ENCODE data around the gene NSRP1.
A peak's percentile ranks its signal among the peaks of the same experiment; 100 is the strongest.
"Not testable (repeated sequence)": the region's sequence is repeated elsewhere in the genome, so short reads cannot be mapped to it uniquely, and the experiment has no call there.

The NSRP1 gene, protein sequence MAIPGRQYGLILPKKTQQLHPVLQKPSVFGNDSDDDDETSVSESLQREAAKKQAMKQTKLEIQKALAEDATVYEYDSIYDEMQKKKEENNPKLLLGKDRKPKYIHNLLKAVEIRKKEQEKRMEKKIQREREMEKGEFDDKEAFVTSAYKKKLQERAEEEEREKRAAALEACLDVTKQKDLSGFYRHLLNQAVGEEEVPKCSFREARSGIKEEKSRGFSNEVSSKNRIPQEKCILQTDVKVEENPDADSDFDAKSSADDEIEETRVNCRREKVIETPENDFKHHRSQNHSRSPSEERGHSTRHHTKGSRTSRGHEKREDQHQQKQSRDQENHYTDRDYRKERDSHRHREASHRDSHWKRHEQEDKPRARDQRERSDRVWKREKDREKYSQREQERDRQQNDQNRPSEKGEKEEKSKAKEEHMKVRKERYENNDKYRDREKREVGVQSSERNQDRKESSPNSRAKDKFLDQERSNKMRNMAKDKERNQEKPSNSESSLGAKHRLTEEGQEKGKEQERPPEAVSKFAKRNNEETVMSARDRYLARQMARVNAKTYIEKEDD

DNA sequence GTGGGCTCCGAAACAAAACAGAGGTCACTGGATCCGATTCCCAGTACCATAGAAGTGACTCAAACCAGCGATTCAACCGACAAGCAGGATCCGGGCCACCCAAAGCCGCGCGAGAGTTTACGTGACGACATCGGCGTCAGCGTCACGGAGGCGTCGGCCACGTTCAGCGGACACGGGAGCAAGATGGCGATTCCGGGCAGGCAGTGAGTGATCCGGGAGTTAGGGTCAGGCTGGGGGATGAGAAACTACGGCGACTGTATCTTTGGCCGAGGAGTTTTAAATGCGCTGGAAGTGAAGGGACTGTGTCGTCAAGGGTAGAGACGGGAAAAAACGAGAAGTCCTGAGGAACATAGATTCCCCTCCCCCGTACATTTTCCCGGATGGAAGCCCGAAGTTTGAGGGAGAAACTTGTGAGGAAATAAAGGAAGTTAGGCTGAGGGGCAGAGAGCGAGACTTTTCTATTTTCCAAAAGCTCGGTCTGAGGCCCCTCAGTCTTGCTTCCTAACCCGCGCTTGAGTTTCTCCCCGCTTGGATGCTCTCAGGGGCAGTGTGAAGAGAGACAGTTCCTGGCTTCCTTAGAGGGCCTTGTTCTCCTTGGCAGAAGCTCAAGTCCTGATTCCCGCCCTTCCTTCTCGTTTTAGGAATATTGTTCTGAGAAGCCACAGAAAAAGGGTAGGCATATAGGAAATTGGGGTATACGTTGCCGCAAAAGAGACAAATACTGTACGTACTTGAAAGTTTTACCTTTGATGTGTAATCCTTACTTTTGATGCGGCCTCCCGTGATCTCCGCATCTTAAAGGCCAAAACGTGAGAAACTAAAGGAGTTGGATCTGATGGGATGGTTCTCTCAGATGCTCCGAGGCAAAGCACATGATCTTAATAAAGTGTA lies at the start of gene NSRP1:
Gene NSRP1, plus strand, starts transcription at position 156 of the 891 bp plus-strand sequence. Its CDS starts 28 bp downstream, at position 184.
- intact Hi-C loops (cut with DNase I): no loop called here
- peak; percentile 87 to 98 (median 94) for DNase-seq

DNA sequence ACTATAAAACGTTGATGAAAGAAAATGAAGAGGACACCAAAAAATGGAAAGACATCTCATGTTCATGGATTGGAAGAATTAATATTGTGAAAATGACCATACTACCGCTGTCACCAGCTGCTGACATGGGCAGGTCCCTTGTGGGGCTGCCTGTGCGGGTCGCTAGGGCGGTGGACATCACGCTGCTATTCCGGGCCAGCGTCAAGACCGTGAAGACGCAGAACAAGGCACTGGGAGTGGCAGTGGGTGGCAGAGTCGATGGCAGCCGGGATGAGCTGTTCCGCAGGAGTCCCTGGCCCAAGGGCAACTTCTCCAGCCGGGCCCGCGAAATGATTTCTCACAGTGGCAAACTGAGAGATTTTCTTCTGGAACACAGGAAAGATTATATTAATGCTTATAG lies 48.2 kb upstream of the NSRP1 start:
- peak in 1 of 10 donors; percentile 80 for DNase-seq
- intact Hi-C loops (cut with DNase I): no loop called here

DNA sequence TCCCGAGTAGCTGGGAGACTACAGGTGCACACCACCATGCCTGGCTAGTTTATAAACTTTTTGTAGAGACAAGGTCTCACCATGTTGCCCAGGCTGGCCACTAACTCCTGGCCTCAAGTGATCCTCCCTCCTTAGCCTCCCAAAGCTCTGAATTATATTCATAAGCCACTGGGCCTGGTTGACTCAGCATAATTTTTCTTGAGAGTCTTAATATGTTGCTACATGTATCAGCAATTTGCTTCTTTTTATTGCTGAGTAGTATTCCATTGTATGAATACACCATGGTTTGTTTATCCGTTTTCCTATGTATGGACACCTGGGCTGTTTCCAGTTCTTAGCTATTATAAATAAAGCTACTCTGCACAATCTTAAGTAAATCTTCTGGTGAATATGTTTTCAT lies 42.4 kb upstream of the NSRP1 start:
- intact Hi-C loops (cut with DNase I): no loop called here

DNA sequence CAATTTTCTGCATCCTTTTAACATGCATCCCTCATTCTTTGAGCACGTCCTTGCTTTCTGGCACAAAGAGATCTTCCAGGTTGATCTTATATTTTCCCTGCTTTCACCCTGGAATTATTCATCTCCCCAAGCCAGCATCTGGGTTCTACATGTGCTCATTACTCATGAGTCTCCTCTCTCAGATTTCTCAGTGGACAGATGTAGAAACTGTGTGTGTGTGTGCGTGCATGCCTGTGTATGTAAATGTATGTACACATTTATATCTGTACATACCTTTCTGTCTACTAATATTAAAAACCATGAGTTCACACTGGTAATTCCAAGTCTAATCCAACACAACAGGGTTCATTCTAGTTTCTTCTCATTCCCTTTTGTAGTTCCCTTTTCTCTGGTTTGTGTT lies 41.9 kb upstream of the NSRP1 start:
- intact Hi-C loops (cut with DNase I): no loop called here
- no peak for DNase-seq

More for the DNA sequence above, 42.4 kb upstream of the NSRP1 start:
- no peak for DNase-seq

DNA sequence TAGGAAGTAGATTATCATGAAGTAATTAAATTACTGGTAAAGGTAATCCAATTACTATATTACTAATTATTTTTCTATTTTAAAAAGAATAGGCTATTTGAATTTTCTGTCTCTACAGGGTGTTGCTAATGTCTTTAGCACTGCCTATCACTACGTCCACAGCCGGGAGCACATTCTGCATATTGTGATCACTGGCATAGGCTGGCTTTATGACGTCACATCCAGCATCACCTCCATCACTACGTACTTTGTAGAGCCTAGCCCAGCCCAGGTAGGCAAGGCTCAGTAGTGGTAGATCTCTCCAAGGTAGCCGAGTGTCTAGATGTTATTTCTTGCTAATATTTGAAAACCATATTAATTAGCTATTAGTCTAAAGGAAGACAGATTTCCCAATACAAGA lies 33.8 kb upstream of the NSRP1 start:
- DNase-seq: no peak
- intact Hi-C loops (cut with DNase I): no loop called here

DNA sequence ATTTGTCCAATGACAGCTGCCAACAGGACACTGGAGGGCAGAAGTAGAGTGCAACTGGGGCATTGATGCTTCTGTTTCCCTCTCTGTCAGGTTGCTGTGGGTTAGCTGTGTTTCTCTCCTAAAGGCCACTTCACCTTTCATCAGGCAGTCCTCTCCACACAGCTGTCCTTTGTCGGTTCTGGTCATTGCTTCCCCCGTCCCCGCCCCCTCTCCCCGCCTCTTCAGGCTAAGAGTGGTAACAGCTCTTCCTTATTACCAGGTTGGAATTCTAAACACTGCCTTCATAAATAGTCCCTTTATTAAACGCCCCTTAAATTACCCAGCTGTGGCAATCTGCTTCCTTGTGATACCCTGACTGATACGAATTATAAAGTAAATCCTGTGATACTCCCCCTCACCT lies 31.8 kb upstream of the NSRP1 start:
- intact Hi-C loops (cut with DNase I): no loop called here
- no peak for DNase-seq

DNA sequence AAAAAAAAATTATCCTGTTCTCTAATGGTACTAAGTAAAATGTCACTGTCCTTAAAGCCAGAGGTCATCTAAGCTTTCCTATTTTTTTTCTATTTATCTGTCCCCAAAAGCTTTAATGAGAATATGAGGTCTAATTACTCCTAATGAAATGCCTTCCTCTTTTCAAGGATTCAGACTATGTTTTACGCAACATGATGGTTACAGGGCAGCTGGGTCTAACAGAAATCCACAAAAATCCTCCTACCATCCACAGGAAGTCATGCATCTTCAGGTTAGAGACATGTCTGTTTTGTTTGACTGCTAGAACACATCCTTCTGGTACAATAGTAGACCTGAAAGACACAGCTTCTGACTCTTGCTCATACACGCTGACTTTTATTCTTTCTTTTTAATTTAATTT lies 29.7 kb upstream of the NSRP1 start:
- intact Hi-C loops (cut with DNase I): no loop called here
- no peak for DNase-seq

DNA sequence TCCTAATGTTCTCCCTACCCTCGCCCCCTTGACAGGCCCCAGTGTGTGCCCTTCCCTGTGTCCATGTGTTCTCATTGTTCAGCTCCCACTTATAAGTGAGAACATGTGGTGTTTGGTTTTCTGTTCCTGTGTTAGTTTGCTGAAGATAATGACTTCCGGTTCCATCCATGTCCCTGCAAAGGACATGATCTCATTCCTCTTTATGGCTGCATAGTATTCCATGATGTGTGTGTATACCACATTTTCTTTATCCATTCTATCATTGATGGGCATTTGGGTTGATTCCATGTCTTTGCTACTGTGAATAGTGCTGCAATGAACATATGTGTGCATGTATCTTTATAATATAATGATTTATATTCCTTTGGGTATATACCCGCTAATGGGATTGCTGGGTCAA lies 29.2 kb upstream of the NSRP1 start:
- DNase-seq; intact Hi-C loops (cut with DNase I): not testable (repeated sequence)

DNA sequence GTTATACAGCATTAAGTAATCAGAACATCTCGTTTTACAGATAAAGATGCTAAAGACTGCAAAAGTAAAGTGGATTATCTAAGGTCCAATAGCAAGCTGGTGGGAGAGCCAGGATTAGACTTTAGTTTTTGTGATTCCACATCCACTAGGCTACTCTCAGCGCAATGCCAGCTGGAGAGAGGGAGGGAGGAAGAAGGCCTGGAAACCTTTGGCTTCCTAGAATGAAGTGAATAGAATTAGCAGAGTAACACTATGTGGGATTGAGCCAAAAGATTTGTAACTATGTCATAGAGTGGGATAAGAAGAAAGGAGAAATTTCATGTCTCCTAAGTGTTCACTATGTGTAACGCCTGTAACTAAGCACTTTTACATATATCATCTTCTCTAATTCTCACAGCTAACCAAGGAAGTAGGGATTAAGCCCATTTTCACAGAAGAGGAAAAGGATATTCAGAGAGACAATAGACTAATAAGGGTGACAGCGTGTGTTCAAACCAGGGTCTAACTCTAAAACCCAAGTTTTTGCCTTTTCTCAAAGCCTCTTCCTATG lies 25.4 kb upstream of the NSRP1 start:
- DNase-seq: no peak
- intact Hi-C loops (cut with DNase I): loop anchor here (5.0 kb wide), 3 partner anchors 64 to 284 kb away; partner anchors contain the start of gene SSH2

DNA sequence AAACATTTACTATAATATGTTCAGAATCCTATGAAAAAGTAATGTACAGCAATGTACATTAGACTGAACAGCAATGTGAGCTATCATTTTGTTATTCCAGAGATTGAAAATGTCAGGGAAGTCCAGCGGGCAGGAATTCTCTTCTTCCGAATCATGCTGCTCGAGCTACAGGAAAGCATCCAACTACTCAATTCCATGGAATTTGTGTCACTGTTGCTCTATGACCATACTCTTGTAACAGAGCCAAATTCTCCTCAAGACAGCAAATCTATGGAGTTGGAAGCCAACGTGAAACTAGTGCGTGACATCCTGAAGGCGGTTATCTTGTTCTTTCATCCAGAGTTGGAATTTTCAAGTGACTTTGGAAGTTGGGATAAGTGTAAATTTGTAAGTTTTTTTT lies 24.8 kb upstream of the NSRP1 start:
- intact Hi-C loops (cut with DNase I): loop anchor here (5.0 kb wide), 3 partner anchors 64 to 284 kb away; partner anchors contain the start of gene SSH2
- DNase-seq: no peak

DNA sequence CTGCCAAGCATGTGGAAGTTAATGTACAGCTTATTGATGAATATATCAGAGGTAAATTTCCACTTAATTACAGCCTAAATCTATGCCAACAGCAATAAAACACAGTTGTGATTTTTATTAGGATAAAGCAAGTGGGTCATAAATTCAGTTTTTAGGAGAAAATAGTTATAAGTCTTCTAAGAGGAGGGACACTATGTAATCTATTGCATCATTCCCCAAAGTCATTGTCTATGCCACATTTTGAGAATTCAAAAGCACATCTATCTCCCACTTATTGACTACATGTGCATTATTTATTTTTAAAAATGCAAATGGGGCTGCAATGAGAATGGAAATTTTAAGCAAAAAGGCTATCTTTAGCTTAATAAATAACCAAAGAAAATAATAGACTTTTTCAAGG lies 23.7 kb upstream of the NSRP1 start:
- intact Hi-C loops (cut with DNase I): loop anchor here (5.0 kb wide), 3 partner anchors 66 to 286 kb away; partner anchors contain the start of gene SSH2
- DNase-seq: no peak

DNA sequence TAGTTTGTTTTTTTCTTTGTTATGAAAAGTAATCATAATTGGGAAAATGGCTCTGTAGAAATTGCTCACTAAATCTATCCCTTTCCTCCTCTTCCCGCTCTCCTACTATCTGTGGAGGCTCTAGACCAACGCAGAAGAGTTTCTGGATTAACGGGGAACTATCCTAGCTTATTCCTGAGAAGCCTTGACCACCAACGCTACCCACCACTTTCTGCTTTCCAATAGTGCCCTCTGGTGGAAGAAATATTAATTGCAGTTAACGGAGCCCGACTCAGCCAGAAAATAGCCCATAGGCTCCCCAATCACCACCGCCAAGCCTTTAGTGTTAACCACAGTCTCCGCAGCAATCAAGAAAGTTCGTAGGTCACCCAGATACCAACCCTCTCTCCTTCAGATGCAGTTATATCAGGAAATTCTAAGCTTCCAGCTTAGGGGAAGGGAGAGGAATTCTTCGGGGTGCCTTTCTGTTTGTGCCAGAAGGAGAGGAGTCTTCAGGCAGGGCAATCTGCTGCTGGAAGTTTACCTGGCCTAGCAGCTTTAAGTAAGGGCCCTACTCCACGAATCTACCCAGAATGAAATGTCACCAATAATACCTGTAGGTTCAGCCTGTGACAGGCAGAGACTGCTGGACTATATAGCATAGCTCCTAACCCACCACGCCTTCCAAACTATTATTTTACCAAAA lies 23.0 kb upstream of the NSRP1 start:
- DNase-seq: peak in 4 of 10 donors; percentile 33 to 54 (median 38)
- intact Hi-C loops (cut with DNase I): loop anchor here (5.0 kb wide), 3 partner anchors 66 to 286 kb away; partner anchors contain the start of gene SSH2

DNA sequence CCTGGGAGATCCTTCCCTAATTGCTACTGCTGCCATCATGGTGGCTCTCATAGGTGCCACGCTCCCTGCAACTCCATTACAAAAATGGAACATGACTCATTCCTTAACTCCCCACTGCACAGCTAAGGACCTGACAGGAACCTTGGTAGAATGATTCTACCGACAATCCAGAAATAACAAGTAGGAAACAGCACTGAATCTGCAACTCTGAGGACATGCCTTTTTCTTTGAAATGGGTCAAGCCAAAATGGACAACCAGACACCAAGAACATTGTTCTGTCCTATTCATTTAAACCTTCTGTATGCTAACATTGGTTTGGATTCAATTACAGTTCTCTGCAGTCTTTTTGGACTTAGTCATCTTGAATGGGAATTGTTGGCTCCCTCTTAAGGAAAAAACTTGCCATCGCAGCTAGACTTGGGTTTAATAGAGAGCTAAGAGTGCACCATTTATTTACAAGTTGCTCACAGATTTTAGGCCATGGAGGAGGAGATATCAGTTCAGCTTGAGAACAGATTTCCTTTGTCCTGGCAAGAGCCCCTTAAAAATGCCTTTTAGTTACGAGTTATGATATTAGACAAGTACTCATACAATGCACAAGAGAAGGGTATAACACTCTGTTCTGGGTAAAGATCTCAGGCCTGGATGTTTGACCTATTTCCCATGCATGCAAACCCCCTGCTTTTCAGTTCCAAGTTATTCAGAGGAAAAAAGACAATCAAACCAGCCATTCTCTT lies 20.9 kb upstream of the NSRP1 start:
- intact Hi-C loops (cut with DNase I): no loop called here
- no peak for DNase-seq

DNA sequence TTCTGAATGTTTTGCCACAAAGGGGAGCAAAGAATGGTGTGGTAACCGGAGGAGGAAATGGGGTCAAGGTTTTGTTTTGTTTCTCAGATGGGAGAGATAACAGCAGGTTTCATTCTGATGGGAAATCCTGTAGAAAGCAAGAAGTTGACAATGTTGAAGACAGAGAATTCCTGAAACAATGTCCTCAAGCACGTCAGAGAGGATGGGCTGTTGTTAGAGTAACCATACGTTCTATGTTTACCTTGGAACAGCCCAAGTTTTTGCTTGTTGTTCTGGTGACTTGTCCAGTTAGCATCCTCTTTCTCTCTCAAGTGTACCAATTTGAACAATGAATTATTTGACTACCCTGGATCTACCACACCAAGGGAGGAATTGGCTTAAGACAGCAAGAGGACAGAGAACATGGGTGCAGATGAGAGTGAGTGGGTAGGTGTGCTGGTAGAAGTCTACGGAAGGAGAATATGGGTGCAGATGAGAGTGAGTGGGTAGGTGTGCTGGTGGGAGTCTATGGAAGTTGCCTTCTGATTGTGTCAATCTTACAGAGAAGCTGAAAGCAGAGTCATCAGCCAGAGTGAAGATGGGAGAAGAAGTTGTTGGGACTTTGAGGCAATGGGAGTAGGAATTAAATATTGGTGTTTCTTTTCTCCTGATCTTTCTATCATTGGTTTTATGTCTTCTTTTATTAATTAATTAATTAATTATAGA lies 14.8 kb upstream of the NSRP1 start:
- DNase-seq: no peak
- intact Hi-C loops (cut with DNase I): no loop called here

DNA sequence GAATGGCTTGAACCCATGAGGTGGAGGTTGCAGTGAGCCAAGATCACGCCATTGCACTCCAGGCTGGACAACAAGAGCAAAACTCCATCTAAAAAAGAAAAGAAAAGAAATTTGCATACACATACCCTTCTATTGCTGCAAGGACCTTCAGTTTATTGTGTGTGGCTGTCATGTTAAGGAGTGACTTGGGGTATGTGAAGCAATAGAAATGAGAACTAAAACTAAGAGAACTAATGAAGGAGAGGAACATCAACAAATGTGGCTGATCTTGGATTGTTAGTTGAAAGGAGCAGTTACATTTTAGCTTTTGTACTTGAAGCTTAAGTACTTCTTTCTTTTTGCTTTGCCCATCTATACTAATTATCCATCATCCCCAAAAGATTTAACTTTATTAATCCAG lies 12.7 kb upstream of the NSRP1 start:
- intact Hi-C loops (cut with DNase I): no loop called here
- DNase-seq: no peak

DNA sequence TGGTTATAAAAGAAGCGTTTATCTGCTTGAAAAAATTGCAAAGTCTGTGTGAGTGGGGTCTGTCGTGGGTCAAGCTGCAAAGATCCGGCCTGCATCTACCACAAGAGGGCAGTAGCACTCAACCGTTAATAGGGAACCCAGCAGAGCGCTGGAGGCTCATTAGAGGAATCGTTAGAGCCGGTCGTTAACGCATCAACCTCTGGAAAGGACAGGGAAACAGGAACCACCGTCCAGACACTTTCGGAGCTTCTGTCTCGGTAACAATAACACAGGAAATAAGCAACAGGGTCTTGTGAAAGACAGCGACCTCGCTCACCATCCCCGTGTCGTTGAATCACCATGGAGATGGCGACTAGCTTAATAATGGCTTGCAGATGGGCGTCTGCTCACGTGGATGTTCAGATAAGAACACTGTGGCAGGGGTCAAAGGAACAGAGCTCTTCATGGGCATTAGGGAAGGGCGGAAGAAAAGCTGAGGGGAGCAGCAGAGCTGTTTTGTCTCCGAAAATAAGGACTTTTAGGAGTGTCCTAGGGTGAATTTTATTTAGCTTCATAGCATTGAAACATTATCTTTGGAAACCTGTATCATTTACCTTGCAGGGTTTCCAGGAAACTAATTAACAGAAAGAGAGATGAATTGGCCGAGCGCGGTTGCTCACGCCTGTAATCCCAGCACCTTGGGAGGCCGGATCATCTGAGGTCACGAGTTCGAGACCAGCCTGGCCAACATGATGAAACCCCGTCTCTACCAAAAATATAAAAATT lies 11.9 kb upstream of the NSRP1 start:
- intact Hi-C loops (cut with DNase I): no loop called here
- peak; percentile 29 to 95 (median 78) for DNase-seq

DNA sequence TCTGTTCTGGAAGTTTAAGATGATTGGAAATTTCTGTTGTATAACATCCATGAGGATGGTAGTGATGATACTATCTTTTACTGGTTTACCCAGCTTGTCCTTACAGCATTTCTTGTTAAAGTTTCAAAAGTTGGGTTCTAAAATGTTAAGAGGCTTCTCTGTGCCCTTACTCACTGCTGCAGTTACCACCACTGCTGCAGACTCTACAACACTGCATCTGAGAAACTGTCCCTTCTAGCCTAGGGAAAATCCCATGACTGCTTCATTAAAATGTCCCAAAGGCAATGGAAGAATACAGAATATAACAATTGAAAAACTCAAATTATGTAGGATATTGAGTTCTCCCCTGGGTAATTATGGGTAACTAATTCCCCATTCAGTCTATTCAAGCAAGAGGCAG lies 3.8 kb upstream of the NSRP1 start:
- intact Hi-C loops (cut with DNase I): no loop called here
- DNase-seq: no peak

DNA sequence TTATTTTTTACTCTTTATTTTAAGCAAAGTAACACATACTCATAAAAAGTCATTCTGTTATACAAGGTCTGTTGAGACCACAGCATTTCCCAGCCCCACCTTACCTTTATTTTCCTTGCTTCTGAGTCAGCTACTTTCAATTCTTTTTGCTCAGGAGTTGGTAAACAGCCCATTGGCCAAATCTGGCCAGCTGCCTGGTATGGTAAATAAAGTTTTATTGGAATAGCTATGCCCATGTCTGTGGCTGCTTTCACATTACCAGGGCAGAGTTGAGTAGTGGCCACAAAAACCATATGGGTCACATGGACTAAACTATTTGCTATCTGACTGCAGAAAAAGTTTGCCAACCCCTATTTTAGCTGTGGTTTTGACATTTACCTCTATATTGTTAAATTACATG lies 3.4 kb upstream of the NSRP1 start:
- intact Hi-C loops (cut with DNase I): no loop called here
- DNase-seq: no peak

All from posterior cingulate gyrus (tissue), 11 donors.